IMR-90 (cell line): ENCODE data around the gene MYO9A. TPM values are rescaled to one million over a fixed set of nuclear protein-coding genes. Genes with fewer than 3 reads are reported as not detected.

ENCODE experiments used
- MAZ ChIP-seq: IDR thresholded peaks from 2 replicates; pipeline ENCODE4 v1.6.1; 2012; ENCODE audit warnings: low read depth, mild to moderate bottlenecking, low read length, improper control_type of control experiment, moderate library complexity, borderline replicate concordance
- NFE2L2 ChIP-seq: fragments of 150-350 bp; IDR thresholded peaks from 2 replicates; pipeline ENCODE4 v1.6.1; 2016; ENCODE audit warnings: low read depth, mild to moderate bottlenecking, low read length
- RFX5 ChIP-seq: IDR thresholded peaks from 2 replicates; pipeline ENCODE4 v1.8.0; 2012; ENCODE audit warnings: low read depth, mild to moderate bottlenecking, low read length, moderate library complexity
- SMC3 ChIP-seq: fragments of 150-350 bp; IDR thresholded peaks from 2 replicates; pipeline ENCODE4 v1.6.1; 2016; ENCODE audit warnings: low read depth, mild to moderate bottlenecking, antibody characterized with exemption, low read length, moderate library complexity
- polyA plus RNA-seq, 3 experiments: library from polyadenylated mRNA; depleted of rRNA; stranded (reverse); fragments of >200 nt; gene quantifications; 2 replicates each; pipeline ENCODE4 v1.2.3, GENCODE V29; 2012; ENCODE audit warnings: low replicate concordance in 1 of 3
- total RNA-seq: library from RNA; depleted of rRNA; stranded (reverse); fragments of >200 nt; gene quantifications from 2 replicates; pipeline ENCODE4 v1.2.3, GENCODE V29; 2012
- TF ChIP-seq, protein P1 (sequence below): fragments of 150-350 bp; IDR thresholded peaks from 2 replicates; pipeline ENCODE4 v1.6.1; 2017; ENCODE audit warnings: mild to moderate bottlenecking, antibody characterized with exemption, low read length, low read depth
- TF ChIP-seq, protein P2 (sequence below): conservative IDR thresholded peaks from 2 replicates; pipeline ENCODE4 v1.5.1; 2012; ENCODE audit warnings: mild to moderate bottlenecking, low read depth, low read length, improper control_type of control experiment

MYO9A gene
- total and polyA plus RNA-seq, 2 of the 4 experiments (the other 2 are of a cell fraction): 6.0 to 49.5 TPM

DNA sequence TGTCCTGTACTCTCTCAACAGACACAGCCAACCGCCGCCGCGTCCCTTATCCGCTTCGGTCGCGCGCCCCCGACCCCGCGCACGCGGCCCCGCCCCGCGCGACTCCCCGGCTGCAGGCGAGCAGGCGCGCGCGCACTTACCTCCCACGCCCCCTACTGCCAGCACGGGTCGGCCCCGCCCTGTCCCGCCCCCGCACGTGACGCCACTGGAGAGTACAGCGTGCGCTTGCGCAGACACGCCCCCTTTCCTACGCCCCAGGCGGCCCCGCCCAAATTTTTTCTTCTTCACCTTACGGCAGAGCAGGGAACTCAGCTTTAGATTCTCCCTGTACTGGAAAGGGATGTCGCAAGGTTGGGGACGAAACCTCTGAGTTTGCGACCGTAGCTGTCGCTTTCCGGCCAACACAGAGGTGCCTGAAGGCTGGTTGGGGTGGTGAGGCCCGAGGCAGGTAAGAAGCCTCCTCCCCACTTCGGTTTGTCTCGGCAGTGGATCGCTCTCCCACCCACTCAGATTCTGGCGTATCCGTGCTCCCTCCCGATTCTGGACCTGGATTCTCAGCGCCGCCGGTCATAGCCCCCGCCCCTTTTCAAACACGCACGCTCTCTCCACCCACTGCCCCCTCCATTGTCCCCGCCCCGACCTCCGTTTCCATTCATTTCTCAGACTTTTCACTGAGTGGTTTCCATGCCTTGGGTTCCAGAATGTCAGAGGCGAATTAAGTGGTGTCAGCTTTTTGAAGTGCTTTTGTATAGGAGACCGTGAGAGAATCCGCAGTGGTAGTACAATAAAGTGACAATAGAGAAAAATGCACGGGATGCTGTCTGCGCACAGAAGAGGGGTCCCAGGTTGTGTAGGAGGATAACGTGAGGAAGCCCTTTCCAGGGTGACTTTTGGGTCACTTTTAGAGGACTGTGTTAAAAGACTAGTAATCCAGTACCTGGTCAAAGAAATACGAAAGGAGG lies at the start of gene MYO9A, which contains the start of gene SENP8 (continued):
- TF ChIP-seq NFE2L2: no peak
- peak; percentile 97 for TF ChIP-seq MAZ
- TF ChIP-seq, protein P1, sequence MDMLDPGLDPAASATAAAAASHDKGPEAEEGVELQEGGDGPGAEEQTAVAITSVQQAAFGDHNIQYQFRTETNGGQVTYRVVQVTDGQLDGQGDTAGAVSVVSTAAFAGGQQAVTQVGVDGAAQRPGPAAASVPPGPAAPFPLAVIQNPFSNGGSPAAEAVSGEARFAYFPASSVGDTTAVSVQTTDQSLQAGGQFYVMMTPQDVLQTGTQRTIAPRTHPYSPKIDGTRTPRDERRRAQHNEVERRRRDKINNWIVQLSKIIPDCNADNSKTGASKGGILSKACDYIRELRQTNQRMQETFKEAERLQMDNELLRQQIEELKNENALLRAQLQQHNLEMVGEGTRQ: peak; percentile 95
- no peak for TF ChIP-seq SMC3
- TF ChIP-seq RFX5: no peak
- TF ChIP-seq, protein P2, sequence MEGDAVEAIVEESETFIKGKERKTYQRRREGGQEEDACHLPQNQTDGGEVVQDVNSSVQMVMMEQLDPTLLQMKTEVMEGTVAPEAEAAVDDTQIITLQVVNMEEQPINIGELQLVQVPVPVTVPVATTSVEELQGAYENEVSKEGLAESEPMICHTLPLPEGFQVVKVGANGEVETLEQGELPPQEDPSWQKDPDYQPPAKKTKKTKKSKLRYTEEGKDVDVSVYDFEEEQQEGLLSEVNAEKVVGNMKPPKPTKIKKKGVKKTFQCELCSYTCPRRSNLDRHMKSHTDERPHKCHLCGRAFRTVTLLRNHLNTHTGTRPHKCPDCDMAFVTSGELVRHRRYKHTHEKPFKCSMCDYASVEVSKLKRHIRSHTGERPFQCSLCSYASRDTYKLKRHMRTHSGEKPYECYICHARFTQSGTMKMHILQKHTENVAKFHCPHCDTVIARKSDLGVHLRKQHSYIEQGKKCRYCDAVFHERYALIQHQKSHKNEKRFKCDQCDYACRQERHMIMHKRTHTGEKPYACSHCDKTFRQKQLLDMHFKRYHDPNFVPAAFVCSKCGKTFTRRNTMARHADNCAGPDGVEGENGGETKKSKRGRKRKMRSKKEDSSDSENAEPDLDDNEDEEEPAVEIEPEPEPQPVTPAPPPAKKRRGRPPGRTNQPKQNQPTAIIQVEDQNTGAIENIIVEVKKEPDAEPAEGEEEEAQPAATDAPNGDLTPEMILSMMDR: no peak
